HG03045 (cell line): ENCODE results near the gene SLC3A2.

Experiments
- ATAC-seq: cut with Tn5 transposase; IDR thresholded peaks from one replicate; pipeline ENCODE4 v1.9.1; 2021; ENCODE audit warnings: mild to moderate bottlenecking, moderate library complexity; ENCODE audit not compliant: unreplicated experiment

Gene SLC3A2

DNA sequence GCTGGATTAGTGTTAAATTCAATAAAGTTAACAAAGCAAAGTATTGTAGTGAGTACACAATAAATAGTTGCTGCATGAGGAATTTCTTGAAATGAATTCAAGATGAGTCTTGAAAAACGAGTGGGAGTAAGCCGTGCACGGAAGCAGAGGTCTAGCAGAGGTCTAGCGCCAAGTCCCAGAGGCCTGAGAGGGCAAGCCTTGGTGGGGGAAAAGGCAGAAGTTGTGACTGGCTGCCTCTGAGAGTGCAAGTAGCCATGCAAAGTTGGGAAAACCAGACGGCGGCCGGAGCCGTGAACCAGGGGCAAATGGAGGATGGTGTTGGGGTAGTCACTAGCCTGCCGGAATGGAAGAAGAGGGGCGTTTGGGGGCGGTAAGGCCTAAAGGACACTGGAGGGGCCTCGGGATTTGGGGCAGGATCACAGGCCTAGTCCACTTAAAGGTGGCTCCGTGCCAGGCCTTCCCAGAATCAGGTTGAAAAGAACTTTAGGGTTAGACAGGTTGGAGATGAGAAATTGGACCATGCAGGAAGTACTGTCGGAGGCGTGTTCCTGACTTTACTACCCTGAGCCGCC is 379 bp upstream of the SLC3A2 start:
- peak; percentile 18 for ATAC-seq

GRCh38 chr11:62881579-62882430 is 1.1 kb downstream of the SLC3A2 start:
- ATAC-seq = peak; percentile 50

DNA sequence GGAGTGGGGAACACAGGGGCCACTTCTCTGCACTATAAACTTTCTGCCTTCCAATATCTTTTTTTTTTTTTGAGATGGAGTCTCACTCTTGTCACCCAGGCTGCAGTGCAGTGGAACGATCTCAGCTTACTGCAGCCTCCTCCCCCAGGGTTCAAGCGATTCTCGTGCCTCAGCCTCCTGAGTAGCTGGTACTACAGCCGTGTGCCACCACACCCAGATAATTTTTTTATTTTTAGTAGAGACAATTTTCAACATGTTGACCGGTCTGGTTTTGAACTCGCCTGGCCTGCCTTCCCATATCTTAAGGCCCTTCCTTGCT is 1.7 kb downstream of the SLC3A2 start:
- no peak for ATAC-seq

GRCh38 chr11:62882788-62883501 is 2.2 kb downstream of the SLC3A2 start:
- ATAC-seq = no peak

DNA sequence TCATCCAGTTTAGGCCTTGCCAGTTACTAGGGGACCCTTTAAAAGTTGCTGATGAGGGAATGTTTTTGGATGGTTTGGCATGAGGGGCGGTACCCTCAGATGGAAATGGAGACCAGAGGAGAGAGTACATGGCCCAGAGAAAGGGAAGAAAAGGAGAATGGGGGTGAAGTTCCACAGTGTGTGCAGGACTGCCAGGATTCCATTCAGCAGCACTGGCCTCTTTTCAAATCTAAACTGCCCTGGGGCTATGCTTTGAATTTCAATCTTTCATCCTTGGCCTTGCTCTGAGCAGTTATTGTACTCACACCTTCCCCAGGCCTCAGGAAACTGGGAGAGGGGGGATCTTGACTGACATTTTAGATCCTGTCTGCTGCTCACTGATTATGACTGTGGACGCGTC is 3.0 kb downstream of the SLC3A2 start:
- no peak for ATAC-seq

DNA sequence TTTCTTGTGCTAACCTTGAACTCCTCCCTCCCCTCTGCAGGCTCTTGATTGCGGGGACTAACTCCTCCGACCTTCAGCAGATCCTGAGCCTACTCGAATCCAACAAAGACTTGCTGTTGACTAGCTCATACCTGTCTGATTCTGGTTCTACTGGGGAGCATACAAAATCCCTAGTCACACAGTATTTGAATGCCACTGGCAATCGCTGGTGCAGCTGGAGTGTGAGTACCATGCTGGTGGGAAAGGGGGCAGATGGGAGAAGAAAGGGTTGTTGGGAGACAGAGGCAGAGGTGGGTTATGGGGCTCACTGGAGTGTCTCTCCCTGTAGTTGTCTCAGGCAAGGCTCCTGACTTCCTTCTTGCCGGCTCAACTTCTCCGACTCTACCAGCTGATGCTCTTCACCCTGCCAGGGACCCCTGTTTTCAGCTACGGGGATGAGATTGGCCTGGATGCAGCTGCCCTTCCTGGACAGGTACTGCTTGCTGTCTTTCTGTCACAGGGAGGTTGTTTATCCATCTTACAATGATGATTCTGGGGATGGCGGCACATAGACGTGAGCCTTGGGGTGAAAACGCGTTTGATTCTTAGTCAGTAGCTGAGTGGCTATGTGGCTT is 4.5 kb downstream of the SLC3A2 start:
- no peak for ATAC-seq

GRCh38 chr11:62888406-62888805 is 7.7 kb downstream of the SLC3A2 start:
- ATAC-seq = no peak

DNA sequence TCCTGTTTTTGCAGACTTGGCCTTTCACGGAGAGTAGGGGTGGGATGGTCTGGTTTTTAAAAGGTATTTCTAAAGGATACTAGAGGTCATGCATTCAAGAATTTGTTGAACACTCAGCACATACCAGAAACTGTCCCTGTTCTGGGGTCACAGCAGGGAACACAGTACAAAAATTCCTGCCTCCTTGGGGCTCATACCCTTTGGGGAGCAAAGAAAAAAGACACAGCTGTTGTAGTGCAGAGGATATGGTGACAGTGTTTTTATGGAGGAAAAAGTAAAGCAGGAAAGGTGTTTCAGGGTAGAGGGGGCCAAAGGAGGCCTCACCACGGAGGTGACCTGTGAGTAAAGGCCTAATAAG is 8.4 kb downstream of the SLC3A2 start:
- ATAC-seq = no peak

- no peak for ATAC-seq
These were observed 9.1 kb downstream of the SLC3A2 start for GRCh38 chr11:62889484-62890437.

DNA sequence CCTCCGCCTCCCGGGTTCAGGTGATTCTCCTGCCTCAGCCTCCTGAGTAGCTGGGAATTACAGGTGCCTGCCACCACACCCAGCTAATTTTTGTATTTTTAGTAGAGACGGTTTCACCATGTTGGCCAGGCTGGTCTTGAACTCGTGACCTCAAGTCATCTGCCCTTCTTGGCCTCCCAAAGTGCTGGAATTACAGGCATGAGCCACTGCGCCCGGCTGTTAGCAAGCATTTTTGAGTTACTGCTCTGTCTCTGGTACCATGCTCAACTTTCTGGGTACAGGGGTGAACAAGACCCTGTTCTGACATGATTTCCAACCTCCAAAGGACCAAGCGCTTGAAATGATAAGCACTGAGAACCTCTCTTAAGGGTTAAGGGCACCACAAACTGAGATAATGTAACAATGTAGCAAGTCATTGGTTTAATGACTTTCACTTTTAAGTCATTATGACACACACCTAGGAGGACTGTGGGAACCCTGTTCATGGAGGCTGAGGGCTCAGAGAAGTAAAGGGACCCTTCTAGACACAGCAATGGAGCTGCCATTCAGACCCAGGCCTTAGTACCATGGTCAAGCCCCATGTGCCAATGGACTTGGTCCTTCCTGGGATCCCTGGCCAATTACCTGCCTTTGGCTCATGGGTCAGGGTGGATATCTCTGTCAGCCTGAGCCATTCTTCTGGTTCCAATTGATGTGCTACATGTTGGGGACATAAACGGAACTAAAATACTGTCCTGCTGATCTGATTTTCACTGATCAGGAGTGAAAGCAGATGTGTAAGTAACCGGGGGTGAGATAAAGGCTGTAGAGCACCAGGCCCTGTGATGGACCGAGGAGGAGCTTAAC is 11.6 kb downstream of the SLC3A2 start:
- ATAC-seq = no peak

DNA sequence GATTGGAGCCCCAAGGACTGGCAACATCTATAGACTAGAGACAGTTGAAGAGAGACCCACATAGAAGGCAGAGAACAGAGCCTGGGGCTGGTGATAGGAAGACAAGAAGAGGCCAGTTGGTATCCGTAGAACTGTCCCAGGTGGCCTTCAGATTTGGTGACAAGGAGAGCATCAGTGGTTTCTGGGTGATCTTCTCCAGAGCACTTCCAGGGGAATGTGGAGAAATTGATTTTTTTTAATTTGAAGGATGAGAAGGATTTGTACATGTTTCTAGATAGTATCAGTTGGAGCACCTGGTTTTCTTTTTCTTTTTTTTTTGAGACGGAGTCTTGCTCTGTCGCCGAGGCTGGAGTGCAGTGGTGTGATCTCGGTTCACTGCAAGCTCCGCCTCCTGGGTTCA is 14.8 kb downstream of the SLC3A2 start:
- ATAC-seq = no peak

- ATAC-seq = no peak
These were observed 15.4 kb downstream of the SLC3A2 start for GRCh38 chr11:62896049-62896448.

GRCh38 chr11:62897311-62897710 is 16.6 kb downstream of the SLC3A2 start:
- ATAC-seq = no peak

DNA sequence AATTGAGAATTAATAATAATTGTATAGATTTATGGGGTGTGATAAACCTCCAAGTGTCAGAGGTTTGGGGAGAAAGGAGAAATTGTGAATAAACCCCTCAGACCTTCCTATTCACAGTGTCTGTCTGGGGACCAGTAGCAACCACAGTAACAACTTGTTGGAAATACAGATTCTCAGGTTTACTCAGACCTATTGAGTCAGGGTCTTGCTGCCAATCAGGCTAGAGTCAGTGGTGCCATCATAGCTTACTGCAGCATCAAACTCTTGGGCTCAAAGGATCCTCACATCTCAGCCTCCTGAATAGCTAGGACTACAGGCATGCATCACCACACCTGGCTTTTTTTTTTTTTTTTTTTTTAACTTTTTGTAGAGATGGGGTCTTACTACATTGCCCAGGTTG is 17.3 kb downstream of the SLC3A2 start:
- ATAC-seq = no peak

DNA sequence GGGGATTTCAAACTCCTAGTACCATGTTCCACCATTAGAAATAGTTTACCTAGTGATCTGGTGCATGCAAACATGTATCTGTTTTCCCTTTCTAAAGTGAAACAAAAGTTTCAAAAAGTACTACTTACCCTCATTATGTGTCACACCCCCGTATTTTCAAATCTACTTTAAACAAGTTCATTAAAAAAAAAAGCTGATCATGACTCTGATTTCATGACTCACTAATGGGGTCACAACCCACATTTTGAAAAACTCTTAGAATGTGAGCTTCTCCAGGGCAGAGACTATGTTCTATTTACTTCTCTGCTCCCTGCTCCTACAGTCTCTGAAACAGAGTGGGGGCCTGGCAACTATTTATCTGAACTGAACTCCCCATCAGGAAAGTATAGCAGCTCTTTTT is 22.2 kb downstream of the SLC3A2 start:
- no peak for ATAC-seq

GRCh38 chr11:62905296-62905695 is 24.6 kb downstream of the SLC3A2 start:
- ATAC-seq = no peak

GRCh38 chr11:62905927-62906531 is 25.3 kb downstream of the SLC3A2 start:
- ATAC-seq = peak; percentile 59

- ATAC-seq = no peak
These were observed 27.9 kb downstream of the SLC3A2 start for GRCh38 chr11:62908468-62909072.
